Tibial artery (tissue), 4 donors: Measurements from ENCODE around the gene PCDHGB5.
"Not testable (repeated sequence)": the region's sequence is repeated elsewhere in the genome, so short reads cannot be mapped to it uniquely, and the experiment has no call there.

ENCODE experiments used
- DNase-seq, 2 donors: peaks; one replicate each; pipeline ENCODE4 v3.0.0-alpha.2; 2019
- H3K27ac ChIP-seq, 2 donors: fragments of 200-600 bp; sonication (generic) in 1 of 2; 1 replicate in 1 of 2; 2 replicates in 1 of 2; pipeline ENCODE4 v1.5.1; 2018 to 2019; ENCODE audit warnings: mild to moderate bottlenecking in 1 of 2
- H3K27me3 ChIP-seq, 2 donors: fragments of 200-600 bp; sonication (generic) in 1 of 2; one replicate each; pipeline versions ENCODE4 v1.5.1 to v1.6.0; 2016 to 2019
- H3K36me3 ChIP-seq, 3 donors: fragments of 200-600 bp; sonication (generic) in 2 of 3; one replicate each; pipeline ENCODE4 v1.5.1; 2016 to 2019; ENCODE audit warnings: mild to moderate bottlenecking in 2 of 3
- H3K4me1 ChIP-seq, 4 donors: fragments of 200-600 bp; sonication (generic) in 2 of 4; 1 replicate in 3 of 4; 2 replicates in 1 of 4; pipeline ENCODE4 v1.5.1; 2016 to 2019
- H3K4me3 ChIP-seq, 2 donors: fragments of 200-600 bp; sonication (generic) in 1 of 2; 1 replicate in 1 of 2; 2 replicates in 1 of 2; pipeline ENCODE4 v1.5.1; 2018 to 2019; ENCODE audit warnings: mild to moderate bottlenecking in 2 of 2
- H3K9me3 ChIP-seq, 3 donors: fragments of 200-600 bp; sonication (generic) in 1 of 3; one replicate each; pipeline ENCODE4 v1.5.1; 2016 to 2019
- intact Hi-C: fragments of 100-400 bp; cut with DNase I; formaldehyde crosslinking; loops from one replicate; pipeline ENCODE4 v1.15.0; 2023; ENCODE audit warnings: low total_unique reads
- TF ChIP-seq, protein P1 (sequence below), 2 experiments: fragments of 200-600 bp in 1 of 2; fragments of 450-650 bp in 1 of 2; IDR thresholded peaks; one replicate each; pipeline ENCODE4 v1.5.1; 2017 to 2019; ENCODE audit warnings: antibody characterized with exemption in 2 of 2, mild to moderate bottlenecking in 1 of 2, moderate library complexity in 1 of 2

Gene PCDHGB5

DNA sequence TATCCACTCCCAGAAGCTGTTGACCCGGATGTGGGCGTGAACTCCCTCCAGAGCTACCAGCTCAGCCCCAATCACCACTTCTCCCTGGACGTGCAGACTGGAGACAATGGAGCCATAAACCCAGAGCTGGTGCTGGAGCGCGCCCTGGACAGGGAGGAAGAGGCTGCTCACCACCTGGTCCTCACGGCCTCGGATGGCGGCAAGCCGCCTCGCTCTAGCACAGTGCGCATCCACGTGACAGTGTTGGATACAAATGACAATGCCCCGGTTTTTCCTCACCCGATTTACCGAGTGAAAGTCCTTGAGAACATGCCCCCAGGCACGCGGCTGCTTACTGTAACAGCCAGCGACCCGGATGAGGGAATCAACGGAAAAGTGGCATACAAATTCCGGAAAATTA is 4.5 kb upstream of the PCDHGB5 start:
- TF ChIP-seq, protein P1, sequence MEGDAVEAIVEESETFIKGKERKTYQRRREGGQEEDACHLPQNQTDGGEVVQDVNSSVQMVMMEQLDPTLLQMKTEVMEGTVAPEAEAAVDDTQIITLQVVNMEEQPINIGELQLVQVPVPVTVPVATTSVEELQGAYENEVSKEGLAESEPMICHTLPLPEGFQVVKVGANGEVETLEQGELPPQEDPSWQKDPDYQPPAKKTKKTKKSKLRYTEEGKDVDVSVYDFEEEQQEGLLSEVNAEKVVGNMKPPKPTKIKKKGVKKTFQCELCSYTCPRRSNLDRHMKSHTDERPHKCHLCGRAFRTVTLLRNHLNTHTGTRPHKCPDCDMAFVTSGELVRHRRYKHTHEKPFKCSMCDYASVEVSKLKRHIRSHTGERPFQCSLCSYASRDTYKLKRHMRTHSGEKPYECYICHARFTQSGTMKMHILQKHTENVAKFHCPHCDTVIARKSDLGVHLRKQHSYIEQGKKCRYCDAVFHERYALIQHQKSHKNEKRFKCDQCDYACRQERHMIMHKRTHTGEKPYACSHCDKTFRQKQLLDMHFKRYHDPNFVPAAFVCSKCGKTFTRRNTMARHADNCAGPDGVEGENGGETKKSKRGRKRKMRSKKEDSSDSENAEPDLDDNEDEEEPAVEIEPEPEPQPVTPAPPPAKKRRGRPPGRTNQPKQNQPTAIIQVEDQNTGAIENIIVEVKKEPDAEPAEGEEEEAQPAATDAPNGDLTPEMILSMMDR (IDR thresholded peaks at IDR 0.05), result no peak
- Histone ChIP-seq H3K9me3 (peaks cover 37 to 98% (median 84%) of the 10 kb centered on the region in 3 donors), H3K27ac (no peak overlapping the region), H3K36me3 (peaks cover 4 to 63% (median 45%) of the 10 kb centered on the region in 3 donors), H3K27me3 (no peaks in the 10 kb centered on the region), H3K4me3 (no peak overlapping the region), H3K4me1 (no peaks in the 10 kb centered on the region)
- DNase-seq, result no peak
- intact Hi-C loops, result no loop called here

DNA sequence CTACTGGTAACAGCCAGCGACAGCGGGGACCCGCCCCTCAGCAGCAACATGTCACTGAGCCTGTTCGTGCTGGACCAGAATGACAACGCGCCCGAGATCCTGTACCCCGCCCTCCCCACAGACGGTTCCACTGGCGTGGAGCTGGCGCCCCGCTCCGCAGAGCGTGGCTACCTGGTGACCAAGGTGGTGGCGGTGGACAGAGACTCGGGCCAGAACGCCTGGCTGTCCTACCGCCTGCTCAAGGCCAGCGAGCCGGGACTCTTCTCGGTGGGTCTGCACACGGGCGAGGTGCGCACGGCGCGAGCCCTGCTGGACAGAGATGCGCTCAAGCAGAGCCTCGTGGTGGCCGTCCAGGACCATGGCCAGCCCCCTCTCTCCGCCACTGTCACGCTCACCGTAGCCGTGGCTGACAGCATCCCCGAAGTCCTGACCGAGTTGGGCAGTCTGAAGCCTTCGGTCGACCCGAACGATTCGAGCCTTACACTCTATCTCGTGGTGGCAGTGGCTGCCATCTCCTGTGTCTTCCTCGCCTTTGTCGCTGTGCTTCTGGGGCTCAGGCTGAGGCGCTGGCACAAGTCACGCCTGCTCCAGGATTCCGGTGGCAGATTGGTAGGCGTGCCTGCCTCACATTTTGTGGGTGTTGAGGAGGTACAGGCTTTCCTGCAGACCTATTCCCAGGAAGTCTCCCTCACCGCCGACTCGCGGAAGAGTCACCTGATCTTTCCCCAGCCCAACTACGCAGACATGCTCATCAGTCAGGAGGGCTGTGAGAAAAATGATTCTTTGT is 3.2 kb upstream of the PCDHGB5 start:
- Histone ChIP-seq H3K36me3 (peaks cover 4 to 64% (median 45%) of the 10 kb centered on the region in 3 donors), H3K9me3 (peaks cover 49 to 98% (median 83%) of the 10 kb centered on the region in 3 donors)
- DNase-seq, H3K4me3 ChIP-seq, H3K27me3 ChIP-seq, H3K27ac ChIP-seq, intact Hi-C loops, H3K4me1 ChIP-seq: not testable (repeated sequence)

DNA sequence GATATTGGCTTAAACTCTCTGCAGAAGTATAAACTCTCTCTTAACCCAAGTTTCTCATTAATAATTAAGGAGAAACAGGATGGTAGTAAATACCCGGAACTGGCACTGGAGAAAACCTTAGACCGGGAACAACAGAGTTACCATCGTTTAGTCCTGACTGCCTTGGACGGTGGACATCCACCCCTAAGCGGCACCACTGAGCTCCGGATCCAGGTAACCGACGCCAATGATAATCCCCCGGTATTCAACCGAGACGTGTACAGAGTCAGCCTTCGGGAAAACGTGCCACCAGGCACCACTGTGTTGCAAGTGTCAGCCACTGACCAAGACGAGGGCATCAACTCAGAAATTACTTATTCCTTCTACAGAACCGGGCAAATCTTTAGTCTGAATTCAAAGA is 861 bp downstream of the PCDHGB5 start:
- peaks cover 5 to 53% (median 31%) of the 10 kb centered on the region in 3 donors for H3K36me3 ChIP-seq
- intact Hi-C loops, result no loop called here
- H3K27me3 ChIP-seq, result no peaks in the 10 kb centered on the region
- no peak overlapping the region for H3K27ac ChIP-seq
- H3K9me3 ChIP-seq, result peaks cover 48 to 98% (median 89%) of the 10 kb centered on the region in 3 donors
- no peak overlapping the region for H3K4me3 ChIP-seq
- TF ChIP-seq, protein P1 (IDR thresholded peaks at IDR 0.05), result no peak
- no peak for DNase-seq
- H3K4me1 ChIP-seq, result no peaks in the 10 kb centered on the region

DNA sequence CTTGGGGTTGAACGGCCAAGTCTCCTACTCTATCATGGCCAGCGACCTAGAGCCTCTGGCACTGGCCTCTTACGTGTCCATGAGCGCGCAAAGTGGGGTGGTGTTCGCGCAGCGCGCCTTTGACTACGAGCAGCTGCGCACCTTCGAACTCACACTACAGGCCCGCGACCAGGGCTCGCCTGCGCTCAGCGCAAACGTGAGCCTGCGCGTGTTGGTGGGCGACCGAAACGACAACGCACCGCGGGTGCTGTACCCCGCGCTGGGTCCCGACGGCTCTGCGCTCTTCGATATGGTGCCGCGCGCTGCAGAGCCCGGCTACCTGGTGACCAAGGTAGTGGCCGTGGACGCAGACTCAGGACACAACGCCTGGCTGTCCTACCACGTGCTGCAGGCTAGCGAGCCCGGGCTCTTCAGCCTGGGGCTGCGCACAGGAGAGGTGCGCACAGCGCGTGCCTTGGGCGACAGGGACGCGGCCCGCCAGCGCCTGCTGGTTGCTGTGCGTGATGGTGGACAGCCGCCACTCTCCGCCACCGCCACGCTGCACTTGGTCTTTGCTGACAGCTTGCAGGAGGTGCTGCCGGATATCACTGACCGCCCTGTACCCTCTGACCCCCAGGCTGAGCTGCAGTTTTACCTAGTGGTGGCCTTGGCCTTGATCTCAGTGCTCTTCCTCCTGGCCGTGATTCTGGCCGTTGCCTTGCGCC is 2.0 kb downstream of the PCDHGB5 start:
- Histone ChIP-seq H3K4me1 (no peaks in the 10 kb centered on the region), H3K9me3 (peaks cover 40 to 98% (median 89%) of the 10 kb centered on the region in 3 donors), H3K36me3 (peaks cover 6 to 54% (median 37%) of the 10 kb centered on the region in 3 donors), H3K27ac (no peak overlapping the region), H3K4me3 (no peak overlapping the region), H3K27me3 (no peaks in the 10 kb centered on the region)
- intact Hi-C loops, result no loop called here
- TF ChIP-seq, protein P1 (IDR thresholded peaks at IDR 0.05), result no peak
- peak in 1 of 2 donors; percentile 43 for DNase-seq

DNA sequence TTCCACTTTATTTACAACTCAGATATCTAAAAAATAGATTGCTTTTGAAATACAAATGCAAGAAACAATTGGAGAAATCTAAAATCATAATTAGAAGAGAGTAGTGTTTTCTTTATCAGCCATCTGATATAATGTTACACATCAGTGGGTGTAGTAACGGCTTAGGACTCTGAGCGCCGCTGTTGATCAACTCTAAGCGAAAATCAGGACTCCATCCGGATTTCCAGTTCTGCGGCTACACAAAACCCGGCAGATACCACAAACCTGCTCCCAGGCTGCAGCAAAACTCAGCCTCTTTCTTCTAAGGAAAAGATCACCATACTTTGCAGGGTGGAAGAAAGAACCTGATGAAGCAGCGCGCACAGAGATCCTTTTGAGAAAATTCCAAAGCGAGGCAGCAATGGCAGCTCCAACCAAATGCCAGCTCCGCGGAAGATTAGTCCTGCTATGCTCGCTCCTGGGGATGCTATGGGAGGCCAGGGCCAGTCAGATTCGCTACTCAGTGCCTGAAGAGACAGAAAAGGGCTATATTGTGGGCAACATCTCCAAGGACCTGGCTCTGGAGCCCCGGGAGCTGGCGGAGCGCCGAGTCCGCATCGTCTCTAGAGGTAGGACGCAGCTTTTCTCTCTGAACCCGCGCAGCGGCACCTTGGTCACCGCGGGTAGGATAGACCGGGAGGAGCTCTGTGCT is 5.0 kb downstream of the PCDHGB5 start, which contains the start of gene PCDHGA9:
Gene PCDHGA9, plus strand, starts transcription at position 226 of the 691 bp plus-strand sequence. Its CDS starts 175 bp downstream, at position 401.
- H3K4me1 ChIP-seq, result no peaks in the 10 kb centered on the region
- peaks cover 35 to 98% (median 85%) of the 10 kb centered on the region in 3 donors for H3K9me3 ChIP-seq
- DNase-seq, result peak in 1 of 2 donors; percentile 59
- H3K27ac ChIP-seq, result no peak within 1 kb of the TSS
- H3K36me3 ChIP-seq, result peaks cover 10 to 54% (median 51%) of the 10 kb centered on the region in 3 donors
- TF ChIP-seq, protein P1 (IDR thresholded peaks at IDR 0.05), result peak in 1 of 2 experiments; percentile 16
- no peaks in the 10 kb centered on the region for H3K27me3 ChIP-seq
- intact Hi-C loops, result no loop called here
- H3K4me3 ChIP-seq, result peak within 1 kb of the TSS; percentile 29 to 31
